GM19395 (cell line): ENCODE data around the gene DUS1L.

ENCODE experiments used
- ATAC-seq: cut with Tn5 transposase; IDR thresholded peaks from one replicate; pipeline ENCODE4 v1.9.1; 2021; ENCODE audit warnings: mild to moderate bottlenecking, moderate library complexity; ENCODE audit not compliant: unreplicated experiment

Gene DUS1L

GRCh38 chr17:82088838-82089722 lies 23.5 kb upstream of the DUS1L start:
- ATAC-seq, result no peak

GRCh38 chr17:82087961-82088837 lies 22.6 kb upstream of the DUS1L start:
- no peak for ATAC-seq

- ATAC-seq, result no peak
Measured at GRCh38 chr17:82086941-82087906, 21.6 kb upstream of the DUS1L start.

- no peak for ATAC-seq
Measured at GRCh38 chr17:82085931-82086764, 20.5 kb upstream of the DUS1L start.

- ATAC-seq, result no peak
Measured at GRCh38 chr17:82085031-82085861, 19.6 kb upstream of the DUS1L start.

- ATAC-seq, result no peak
Measured at GRCh38 chr17:82084373-82085030, 18.9 kb upstream of the DUS1L start.

- no peak for ATAC-seq
Measured at GRCh38 chr17:82083533-82084359, 18.1 kb upstream of the DUS1L start.

GRCh38 chr17:82083009-82083408 lies 17.4 kb upstream of the DUS1L start:
- ATAC-seq, result no peak

DNA sequence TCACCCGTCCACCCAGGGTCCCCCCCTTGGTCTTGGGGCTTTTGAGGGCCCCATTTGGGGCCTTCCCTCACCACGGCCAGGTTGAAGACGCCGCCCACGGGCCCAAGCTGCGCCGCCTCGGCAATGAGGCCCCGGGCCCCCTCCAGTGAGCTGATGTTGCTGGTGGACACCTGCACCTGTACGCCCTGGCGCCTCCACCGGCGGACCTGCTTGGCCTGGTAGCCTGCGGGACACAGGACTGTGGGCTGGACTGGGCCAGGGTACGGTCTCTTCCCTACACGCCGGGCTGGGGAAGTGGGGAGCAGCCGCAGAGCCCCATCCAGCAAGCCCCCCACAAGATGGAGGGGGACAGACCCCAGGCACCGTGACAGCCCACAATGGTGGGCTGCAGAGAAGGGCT lies 16.9 kb upstream of the DUS1L start:
- ATAC-seq, result no peak

- ATAC-seq, result no peak
Measured at GRCh38 chr17:82081966-82082365, 16.4 kb upstream of the DUS1L start.

DNA sequence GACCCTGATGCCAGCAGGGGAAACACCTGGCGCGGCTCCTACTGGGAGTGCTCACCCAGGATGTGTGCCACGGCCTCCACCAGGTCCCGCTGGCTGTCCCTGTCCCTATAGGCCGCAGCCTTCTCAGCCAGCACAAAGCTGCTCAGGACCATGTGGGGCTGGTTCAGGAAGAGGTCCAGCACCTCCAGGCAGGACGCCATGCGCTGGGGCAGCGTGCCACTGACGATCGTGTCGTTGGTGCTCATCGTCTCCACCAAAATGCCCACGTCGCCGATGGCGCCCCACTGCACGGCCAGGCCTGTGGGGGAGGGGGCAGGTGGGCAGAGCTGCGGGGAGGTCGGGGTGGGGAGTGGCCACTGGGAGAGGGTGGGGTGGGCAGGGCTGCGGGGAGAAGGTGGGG lies 15.9 kb upstream of the DUS1L start:
- no peak for ATAC-seq

GRCh38 chr17:82080789-82081464 lies 15.3 kb upstream of the DUS1L start:
- no peak for ATAC-seq

- ATAC-seq, result no peak
Measured at GRCh38 chr17:82080048-82080788, 14.6 kb upstream of the DUS1L start.

- ATAC-seq, result no peak
Measured at GRCh38 chr17:82079001-82079677, 13.5 kb upstream of the DUS1L start.

GRCh38 chr17:82078433-82078832 lies 12.8 kb upstream of the DUS1L start:
- no peak for ATAC-seq
